Measurements from ENCODE around the gene TRIM59.

TRIM59 gene

GRCh38 chr3:160449636-160450598, at the start of gene TRIM59:
Gene TRIM59, minus strand, starts transcription at chr3:160449786. Its CDS starts 10,603 bp downstream, at chr3:160439183.
- Histone ChIP-seq H3K9ac (ENCODE audit: low read length) (no peak within 1 kb of the TSS), H3K4me3 (ENCODE audit: low read length) (peak within 1 kb of the TSS; percentile 89), H3K27ac (ENCODE audit: low read depth, low read length) (peak within 1 kb of the TSS; percentile 68)

DNA sequence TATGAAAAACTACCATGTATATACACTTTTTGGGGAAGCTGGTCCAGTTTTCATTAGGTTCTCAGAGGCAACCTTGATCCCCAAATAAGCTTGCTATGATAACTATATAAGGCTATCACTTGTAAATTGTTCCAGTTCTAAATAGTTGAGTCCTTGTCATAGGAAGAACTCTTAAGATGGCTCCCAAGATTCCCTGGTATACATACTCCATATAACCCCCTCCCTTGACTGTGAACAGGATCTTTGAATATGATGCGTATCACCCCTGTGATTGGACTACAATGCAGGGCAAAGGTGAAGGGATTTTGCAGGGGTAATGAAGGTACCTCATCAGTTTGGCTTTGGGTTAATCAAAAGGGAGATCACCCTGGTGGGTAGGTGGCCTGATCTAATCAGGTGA, 48.6 kb upstream of the TRIM59 start:
- Histone ChIP-seq H3K4me1 (ENCODE audit: control insufficient read depth, insufficient read depth, low read length) (no peaks in the 10 kb centered on the region), H3K9ac (ENCODE audit: low read length) (no peak overlapping the region), H3K4me3 (ENCODE audit: low read length) (no peak overlapping the region), H3K27ac (ENCODE audit: low read depth, low read length) (no peak overlapping the region), H3K36me3 (ENCODE audit: control insufficient read depth, insufficient read depth, low read length) (peaks cover 6% of the 10 kb centered on the region), H3K27me3 (ENCODE audit: control insufficient read depth, insufficient read depth, low read length) (no peaks in the 10 kb centered on the region)

More at GRCh38 chr3:160449636-160450598, at the start of gene TRIM59:
- Histone ChIP-seq H3K27me3 (ENCODE audit: control insufficient read depth, insufficient read depth, low read length) (no peaks in the 10 kb centered on the region), H3K36me3 (ENCODE audit: control insufficient read depth, insufficient read depth, low read length) (no peaks in the 10 kb centered on the region), H3K4me1 (ENCODE audit: control insufficient read depth, insufficient read depth, low read length) (no peaks in the 10 kb centered on the region)

GRCh38 chr3:160490166-160490565, 40.6 kb upstream of the TRIM59 start:
- H3K36me3 ChIP-seq (ENCODE audit: control insufficient read depth, insufficient read depth, low read length) = no peaks in the 10 kb centered on the region
- no peak overlapping the region for H3K9ac ChIP-seq (ENCODE audit: low read length)

DNA sequence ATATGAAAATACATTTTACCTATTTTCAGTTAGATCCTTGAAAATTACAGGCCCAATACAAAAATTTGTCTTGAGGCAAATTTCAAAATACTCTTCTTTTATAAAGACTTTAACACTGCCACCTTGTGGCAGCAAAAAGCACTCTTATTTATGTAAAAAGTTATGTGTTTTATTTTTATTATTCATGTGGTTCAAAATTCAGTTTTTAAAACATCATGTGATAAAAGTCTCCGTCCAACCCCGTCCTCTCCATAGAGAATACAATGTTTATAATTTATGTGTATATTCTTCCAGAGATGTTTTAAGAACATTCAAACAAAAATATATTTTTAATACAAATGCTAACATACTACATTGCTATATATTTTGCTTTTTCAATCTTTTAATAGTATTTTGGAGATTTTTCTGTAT, 36.9 kb upstream of the TRIM59 start:
- no peaks in the 10 kb centered on the region for H3K4me1 ChIP-seq (ENCODE audit: control insufficient read depth, insufficient read depth, low read length)
- no peaks in the 10 kb centered on the region for H3K27me3 ChIP-seq (ENCODE audit: control insufficient read depth, insufficient read depth, low read length)
- no peak overlapping the region for H3K9ac ChIP-seq (ENCODE audit: low read length)
- no peak overlapping the region for H3K4me3 ChIP-seq (ENCODE audit: low read length)
- no peaks in the 10 kb centered on the region for H3K36me3 ChIP-seq (ENCODE audit: control insufficient read depth, insufficient read depth, low read length)
- no peak overlapping the region for H3K27ac ChIP-seq (ENCODE audit: low read depth, low read length)

More at GRCh38 chr3:160490166-160490565, 40.6 kb upstream of the TRIM59 start:
- no peak overlapping the region for H3K4me3 ChIP-seq (ENCODE audit: low read length)
- no peaks in the 10 kb centered on the region for H3K27me3 ChIP-seq (ENCODE audit: control insufficient read depth, insufficient read depth, low read length)
- no peaks in the 10 kb centered on the region for H3K4me1 ChIP-seq (ENCODE audit: control insufficient read depth, insufficient read depth, low read length)
- no peak overlapping the region for H3K27ac ChIP-seq (ENCODE audit: low read depth, low read length)

DNA sequence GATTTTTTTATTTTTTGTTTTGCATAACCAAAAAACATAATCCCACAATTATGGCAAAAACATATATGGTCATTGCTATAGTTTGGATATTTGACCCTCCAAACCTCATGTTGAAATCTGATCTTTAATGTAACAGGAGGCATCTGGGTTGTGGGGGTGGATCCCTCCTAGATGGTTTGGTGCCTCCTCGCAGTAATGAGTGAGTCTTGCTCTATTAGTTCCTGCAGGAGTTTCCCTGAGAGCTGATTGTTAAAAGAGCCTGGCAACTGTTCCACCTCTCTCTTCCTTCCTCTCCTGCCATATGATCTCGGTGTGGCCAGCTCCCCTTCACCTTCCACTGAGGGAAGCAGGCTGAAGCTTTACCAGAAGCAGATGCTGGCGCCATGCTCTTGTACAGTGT, 33.2 kb upstream of the TRIM59 start:
- no peaks in the 10 kb centered on the region for H3K36me3 ChIP-seq (ENCODE audit: control insufficient read depth, insufficient read depth, low read length)
- H3K27ac ChIP-seq (ENCODE audit: low read depth, low read length) = no peak overlapping the region
- H3K4me3 ChIP-seq (ENCODE audit: low read length) = no peak overlapping the region
- H3K9ac ChIP-seq (ENCODE audit: low read length) = no peak overlapping the region
- no peaks in the 10 kb centered on the region for H3K4me1 ChIP-seq (ENCODE audit: control insufficient read depth, insufficient read depth, low read length)
- H3K27me3 ChIP-seq (ENCODE audit: control insufficient read depth, insufficient read depth, low read length) = no peaks in the 10 kb centered on the region

GRCh38 chr3:160481856-160482255, 32.3 kb upstream of the TRIM59 start:
- Histone ChIP-seq H3K4me3 (ENCODE audit: low read length) (no peak overlapping the region), H3K27me3 (ENCODE audit: control insufficient read depth, insufficient read depth, low read length) (no peaks in the 10 kb centered on the region), H3K9ac (ENCODE audit: low read length) (no peak overlapping the region), H3K4me1 (ENCODE audit: control insufficient read depth, insufficient read depth, low read length) (no peaks in the 10 kb centered on the region), H3K27ac (ENCODE audit: low read depth, low read length) (no peak overlapping the region), H3K36me3 (ENCODE audit: control insufficient read depth, insufficient read depth, low read length) (no peaks in the 10 kb centered on the region)

DNA sequence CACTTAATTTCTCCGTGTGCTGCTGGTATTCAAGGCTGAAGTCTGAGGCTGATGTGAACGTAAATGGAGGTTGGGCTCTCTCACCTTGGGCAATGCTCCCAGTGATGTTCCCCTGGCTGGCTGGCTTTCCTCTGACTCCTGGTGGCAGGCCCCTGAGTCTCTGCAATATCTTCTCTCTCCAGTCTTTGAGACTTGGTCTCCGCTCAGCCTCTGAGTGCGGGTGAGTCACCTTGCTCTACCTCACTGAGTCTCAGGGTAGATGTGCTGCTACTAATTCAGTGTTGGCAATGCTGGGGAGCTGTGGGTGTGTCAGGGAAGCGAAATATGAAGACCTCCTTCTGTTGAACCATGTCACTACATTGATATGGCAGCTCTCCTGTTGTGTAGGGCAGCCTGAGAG, 31.3 kb upstream of the TRIM59 start:
- Histone ChIP-seq H3K27ac (ENCODE audit: low read depth, low read length) (no peak overlapping the region), H3K4me1 (ENCODE audit: control insufficient read depth, insufficient read depth, low read length) (no peaks in the 10 kb centered on the region), H3K4me3 (ENCODE audit: low read length) (no peak overlapping the region), H3K36me3 (ENCODE audit: control insufficient read depth, insufficient read depth, low read length) (no peaks in the 10 kb centered on the region), H3K27me3 (ENCODE audit: control insufficient read depth, insufficient read depth, low read length) (no peaks in the 10 kb centered on the region), H3K9ac (ENCODE audit: low read length) (no peak overlapping the region)

DNA sequence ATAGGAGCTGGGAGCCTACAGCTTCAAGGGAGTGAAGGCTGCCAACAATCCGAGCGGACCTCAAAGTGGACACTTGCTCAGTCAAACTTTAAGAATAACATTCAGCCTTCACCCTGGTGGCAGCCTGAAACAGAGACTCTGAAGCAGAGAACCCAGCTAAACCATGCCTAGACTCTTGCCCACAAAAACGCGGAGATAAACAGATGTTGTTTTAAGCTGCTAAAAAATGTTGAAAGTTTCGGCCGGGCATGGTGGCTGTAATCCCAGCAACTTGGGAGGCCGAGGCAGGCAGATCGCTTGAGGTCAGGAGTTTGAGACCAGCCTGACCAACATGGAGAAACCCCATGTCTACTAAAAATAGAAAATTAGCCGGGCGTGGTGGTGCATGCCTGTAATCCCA, 29.8 kb upstream of the TRIM59 start:
- no peak overlapping the region for H3K4me3 ChIP-seq (ENCODE audit: low read length)
- H3K9ac ChIP-seq (ENCODE audit: low read length) = no peak overlapping the region
- no peak overlapping the region for H3K27ac ChIP-seq (ENCODE audit: low read depth, low read length)
- no peaks in the 10 kb centered on the region for H3K27me3 ChIP-seq (ENCODE audit: control insufficient read depth, insufficient read depth, low read length)
- no peaks in the 10 kb centered on the region for H3K36me3 ChIP-seq (ENCODE audit: control insufficient read depth, insufficient read depth, low read length)
- no peaks in the 10 kb centered on the region for H3K4me1 ChIP-seq (ENCODE audit: control insufficient read depth, insufficient read depth, low read length)

GRCh38 chr3:160478338-160478737, 28.8 kb upstream of the TRIM59 start:
- H3K4me3 ChIP-seq (ENCODE audit: low read length) = no peak overlapping the region
- H3K4me1 ChIP-seq (ENCODE audit: control insufficient read depth, insufficient read depth, low read length) = no peaks in the 10 kb centered on the region
- no peak overlapping the region for H3K27ac ChIP-seq (ENCODE audit: low read depth, low read length)
- H3K36me3 ChIP-seq (ENCODE audit: control insufficient read depth, insufficient read depth, low read length) = no peaks in the 10 kb centered on the region
- H3K9ac ChIP-seq (ENCODE audit: low read length) = no peak overlapping the region
- H3K27me3 ChIP-seq (ENCODE audit: control insufficient read depth, insufficient read depth, low read length) = no peaks in the 10 kb centered on the region

DNA sequence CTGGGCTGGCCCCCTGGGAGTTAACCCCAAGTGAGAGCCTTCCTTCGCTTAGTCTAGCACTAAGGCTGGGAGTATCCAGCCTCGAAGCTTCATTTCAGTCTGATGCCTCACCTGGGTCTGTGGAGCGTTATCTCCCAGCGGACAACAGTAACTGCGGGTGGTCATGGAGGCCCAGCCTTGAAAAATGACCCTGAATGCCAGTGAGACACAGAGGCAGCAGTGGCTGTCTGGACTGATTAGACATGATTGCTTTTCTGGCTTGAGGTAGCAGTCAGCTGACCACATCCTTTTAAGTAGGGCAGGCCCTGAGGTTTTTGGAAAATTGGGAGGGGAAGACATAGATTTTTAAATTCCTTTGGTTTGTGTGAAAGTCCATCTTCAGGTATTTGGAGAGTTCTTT, 28.2 kb upstream of the TRIM59 start:
- no peak overlapping the region for H3K9ac ChIP-seq (ENCODE audit: low read length)
- H3K4me1 ChIP-seq (ENCODE audit: control insufficient read depth, insufficient read depth, low read length) = no peaks in the 10 kb centered on the region
- H3K36me3 ChIP-seq (ENCODE audit: control insufficient read depth, insufficient read depth, low read length) = no peaks in the 10 kb centered on the region
- H3K4me3 ChIP-seq (ENCODE audit: low read length) = no peak overlapping the region
- no peaks in the 10 kb centered on the region for H3K27me3 ChIP-seq (ENCODE audit: control insufficient read depth, insufficient read depth, low read length)
- no peak overlapping the region for H3K27ac ChIP-seq (ENCODE audit: low read depth, low read length)

- Histone ChIP-seq H3K27me3 (ENCODE audit: control insufficient read depth, insufficient read depth, low read length) (no peaks in the 10 kb centered on the region), H3K27ac (ENCODE audit: low read depth, low read length) (no peak overlapping the region), H3K36me3 (ENCODE audit: control insufficient read depth, insufficient read depth, low read length) (no peaks in the 10 kb centered on the region), H3K9ac (ENCODE audit: low read length) (no peak overlapping the region), H3K4me3 (ENCODE audit: low read length) (no peak overlapping the region), H3K4me1 (ENCODE audit: control insufficient read depth, insufficient read depth, low read length) (no peaks in the 10 kb centered on the region)
Measured at GRCh38 chr3:160475884-160476283, 26.3 kb upstream of the TRIM59 start.

- Histone ChIP-seq H3K36me3 (ENCODE audit: control insufficient read depth, insufficient read depth, low read length) (no peaks in the 10 kb centered on the region), H3K4me3 (ENCODE audit: low read length) (no peak overlapping the region), H3K27ac (ENCODE audit: low read depth, low read length) (no peak overlapping the region), H3K4me1 (ENCODE audit: control insufficient read depth, insufficient read depth, low read length) (no peaks in the 10 kb centered on the region), H3K27me3 (ENCODE audit: control insufficient read depth, insufficient read depth, low read length) (no peaks in the 10 kb centered on the region), H3K9ac (ENCODE audit: low read length) (no peak overlapping the region)
Measured at GRCh38 chr3:160475153-160475552, 25.6 kb upstream of the TRIM59 start.

GRCh38 chr3:160474416-160474838, 24.8 kb upstream of the TRIM59 start:
- H3K36me3 ChIP-seq (ENCODE audit: control insufficient read depth, insufficient read depth, low read length) = no peaks in the 10 kb centered on the region
- no peak overlapping the region for H3K4me3 ChIP-seq (ENCODE audit: low read length)
- H3K9ac ChIP-seq (ENCODE audit: low read length) = no peak overlapping the region
- no peaks in the 10 kb centered on the region for H3K27me3 ChIP-seq (ENCODE audit: control insufficient read depth, insufficient read depth, low read length)
- H3K27ac ChIP-seq (ENCODE audit: low read depth, low read length) = no peak overlapping the region
- no peaks in the 10 kb centered on the region for H3K4me1 ChIP-seq (ENCODE audit: control insufficient read depth, insufficient read depth, low read length)

All from rectal smooth muscle tissue (tissue), 1 donor.